AG10803 (cell line): ENCODE measurements around the gene TNFRSF11A.

Experiments
- DNase-seq: peaks from one replicate; pipeline ENCODE4 v3.0.0; 2010; ENCODE audit warnings: low read depth
- H3K4me3 ChIP-seq: 2 replicates; pipeline ENCODE4 v1.5.1; 2011; ENCODE audit warnings: mild to moderate bottlenecking, low read length, control low read depth
- TF ChIP-seq, protein P1 (sequence below): conservative IDR thresholded peaks from 2 replicates; pipeline ENCODE4 v1.5.1; 2011; ENCODE audit warnings: mild to moderate bottlenecking, low read length, control low read depth, inconsistent platforms

Gene TNFRSF11A

DNA sequence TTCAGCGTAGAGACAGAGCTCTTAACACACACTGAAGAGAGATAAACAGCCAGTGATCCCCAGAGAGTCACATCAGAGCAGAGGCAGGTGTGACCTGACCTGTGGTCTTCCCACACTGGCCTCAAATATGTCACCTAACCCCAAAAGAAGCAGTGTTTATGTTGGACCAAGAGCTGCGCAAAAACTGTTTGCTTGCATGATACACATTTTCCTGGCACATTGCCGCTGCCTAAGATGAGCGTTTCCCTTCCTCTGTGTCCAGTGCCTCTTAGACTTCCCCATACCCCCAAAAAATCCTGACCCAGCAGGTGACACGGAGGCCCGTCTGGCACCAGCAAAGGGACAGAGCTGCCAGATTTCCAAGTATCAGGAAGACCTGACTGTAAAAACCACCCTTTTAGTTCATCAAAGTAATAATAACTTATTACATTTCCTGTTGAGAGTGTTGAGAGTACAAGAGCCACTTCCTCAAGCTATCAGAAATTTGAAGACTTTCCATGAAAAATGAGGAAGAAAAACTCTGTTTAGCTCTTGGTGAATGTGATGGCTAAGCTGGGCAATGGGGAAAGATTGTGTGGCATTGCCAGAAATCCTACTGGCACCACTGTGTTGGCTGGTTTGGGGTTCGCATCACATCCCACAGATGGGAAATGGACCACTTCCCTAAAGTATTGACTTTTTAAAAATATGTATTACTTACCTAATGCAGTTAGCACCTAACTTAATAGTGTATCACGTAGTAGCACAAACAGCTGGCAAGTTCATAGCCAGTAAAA, 6.7 kb downstream of the TNFRSF11A start:
- DNase-seq: no peak
- TF ChIP-seq, protein P1, sequence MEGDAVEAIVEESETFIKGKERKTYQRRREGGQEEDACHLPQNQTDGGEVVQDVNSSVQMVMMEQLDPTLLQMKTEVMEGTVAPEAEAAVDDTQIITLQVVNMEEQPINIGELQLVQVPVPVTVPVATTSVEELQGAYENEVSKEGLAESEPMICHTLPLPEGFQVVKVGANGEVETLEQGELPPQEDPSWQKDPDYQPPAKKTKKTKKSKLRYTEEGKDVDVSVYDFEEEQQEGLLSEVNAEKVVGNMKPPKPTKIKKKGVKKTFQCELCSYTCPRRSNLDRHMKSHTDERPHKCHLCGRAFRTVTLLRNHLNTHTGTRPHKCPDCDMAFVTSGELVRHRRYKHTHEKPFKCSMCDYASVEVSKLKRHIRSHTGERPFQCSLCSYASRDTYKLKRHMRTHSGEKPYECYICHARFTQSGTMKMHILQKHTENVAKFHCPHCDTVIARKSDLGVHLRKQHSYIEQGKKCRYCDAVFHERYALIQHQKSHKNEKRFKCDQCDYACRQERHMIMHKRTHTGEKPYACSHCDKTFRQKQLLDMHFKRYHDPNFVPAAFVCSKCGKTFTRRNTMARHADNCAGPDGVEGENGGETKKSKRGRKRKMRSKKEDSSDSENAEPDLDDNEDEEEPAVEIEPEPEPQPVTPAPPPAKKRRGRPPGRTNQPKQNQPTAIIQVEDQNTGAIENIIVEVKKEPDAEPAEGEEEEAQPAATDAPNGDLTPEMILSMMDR: no peak
- no peak overlapping the region for H3K4me3 ChIP-seq

DNA sequence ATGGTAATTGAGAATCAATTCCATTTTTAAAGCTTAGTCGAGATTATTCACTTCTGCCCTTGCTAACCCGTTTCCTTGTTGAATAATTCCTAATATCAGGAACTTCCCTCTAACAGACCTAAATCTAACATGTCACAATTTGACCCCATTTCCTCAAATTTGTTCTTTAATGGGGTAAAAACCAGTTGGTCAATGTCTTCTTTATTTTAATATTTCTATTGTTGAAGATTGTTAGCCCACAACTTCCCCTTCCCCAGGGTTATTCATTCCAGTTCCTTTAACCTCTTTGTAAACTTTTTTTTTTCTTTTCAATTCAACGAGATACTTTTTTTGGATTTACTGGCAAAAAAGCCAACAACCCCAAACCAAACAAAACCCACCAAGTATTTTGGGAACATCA, 7.3 kb downstream of the TNFRSF11A start:
- H3K4me3 ChIP-seq: no peak overlapping the region
- TF ChIP-seq, protein P1: no peak
- DNase-seq: no peak

DNA sequence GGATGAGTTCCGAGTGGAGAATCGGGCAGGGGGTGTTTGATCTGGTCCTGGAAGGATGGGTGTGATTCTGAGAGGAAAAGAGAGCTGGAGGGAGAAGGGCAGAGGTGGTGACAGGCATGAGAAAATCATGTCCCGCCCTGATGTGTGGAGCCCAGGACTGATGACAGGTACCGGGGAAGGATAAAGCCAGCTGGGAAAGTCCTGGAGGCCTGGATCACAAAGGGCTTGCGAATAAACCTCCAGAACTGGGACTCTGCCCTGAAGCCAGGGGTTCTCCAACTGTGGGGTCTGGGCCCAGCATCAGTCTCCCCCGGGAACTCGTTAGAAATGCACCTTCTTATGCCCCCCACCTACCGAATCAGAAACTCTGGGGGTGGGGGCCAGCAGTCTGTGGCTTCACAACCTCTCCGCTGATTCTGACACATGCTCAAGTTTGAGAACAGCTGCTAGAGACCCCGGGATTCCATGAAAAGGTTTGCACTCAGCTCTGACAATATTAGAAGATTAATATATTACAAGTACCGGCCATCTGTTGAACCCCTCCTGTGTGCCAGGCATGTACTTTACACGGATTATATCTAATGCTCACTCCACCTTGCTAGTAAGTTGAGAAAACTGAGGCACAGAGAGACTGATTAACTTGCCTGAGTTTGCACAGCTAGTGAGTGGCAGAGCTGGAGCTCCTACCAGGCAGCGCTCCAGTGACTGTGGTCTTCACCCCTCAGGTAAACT, 8.0 kb downstream of the TNFRSF11A start:
- no peak for DNase-seq
- H3K4me3 ChIP-seq: no peak overlapping the region
- TF ChIP-seq, protein P1: no peak

GRCh38 chr18:62334120-62334519, 9.0 kb downstream of the TNFRSF11A start:
- H3K4me3 ChIP-seq: no peak overlapping the region
- TF ChIP-seq, protein P1: no peak
- DNase-seq: peak; percentile 9

DNA sequence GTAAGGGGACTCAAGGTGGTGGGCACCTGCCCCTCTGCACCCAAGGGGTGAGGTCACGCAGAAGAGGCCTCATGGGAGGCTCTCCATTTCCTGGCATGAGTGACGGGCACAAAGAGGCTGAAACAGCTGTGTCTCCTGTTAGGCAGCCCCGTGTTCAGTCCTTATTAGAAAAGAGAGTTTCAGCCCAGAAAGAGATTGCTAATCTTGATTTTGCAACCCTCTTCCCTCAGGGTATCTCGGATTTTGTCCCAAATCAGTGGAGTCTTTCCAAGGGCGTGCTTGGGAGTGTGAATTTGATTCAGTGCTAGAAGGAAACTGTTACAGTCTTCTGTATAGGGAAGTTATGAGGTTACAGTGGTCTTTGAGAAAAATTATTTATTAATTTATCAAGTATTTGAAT, 10.4 kb downstream of the TNFRSF11A start:
- TF ChIP-seq, protein P1: no peak
- no peak overlapping the region for H3K4me3 ChIP-seq
- DNase-seq: no peak

- no peak for DNase-seq
- no peak overlapping the region for H3K4me3 ChIP-seq
- TF ChIP-seq, protein P1: no peak
Observed at GRCh38 chr18:62336618-62337017, 11.5 kb downstream of the TNFRSF11A start.

DNA sequence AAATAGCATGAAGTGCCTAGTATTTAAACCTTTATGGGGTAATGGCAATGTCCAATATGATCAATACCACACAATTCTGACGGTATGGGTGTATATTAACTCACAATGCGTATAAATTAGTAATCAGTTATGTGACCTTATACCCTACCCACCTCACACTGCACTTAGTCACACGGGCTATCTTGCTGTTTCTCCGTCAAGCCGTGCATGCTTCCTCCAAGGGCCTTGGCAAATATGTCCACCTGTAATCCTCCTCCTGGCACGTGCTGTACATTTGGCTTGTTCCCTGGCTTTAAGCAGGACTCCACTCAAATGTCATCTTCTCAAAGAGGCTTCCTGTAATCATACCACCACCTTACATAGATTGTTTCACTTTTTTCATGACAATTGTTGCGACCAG, 12.2 kb downstream of the TNFRSF11A start:
- no peak for DNase-seq
- TF ChIP-seq, protein P1: no peak
- no peak overlapping the region for H3K4me3 ChIP-seq
